22Rv1 (cell line): ENCODE data around the gene NOC3L.

ENCODE experiments used
- CTCF ChIP-seq: fragments of 450-650 bp; IDR thresholded peaks from 2 replicates; pipeline ENCODE4 v1.5.1; 2017; ENCODE audit warnings: mild to moderate bottlenecking
- ZFX ChIP-seq: fragments of 450-650 bp; IDR thresholded peaks from 2 replicates; pipeline ENCODE4 v1.6.1; 2017; ENCODE audit warnings: antibody characterized with exemption, borderline replicate concordance

GRCh38 chr10:94398762-94399161 lies 36.0 kb upstream of the NOC3L start:
- TF ChIP-seq CTCF, result no peak
- TF ChIP-seq ZFX, result no peak
